Measurements from ENCODE around the gene ADAMTS3. TPM values are rescaled to one million over a fixed set of nuclear protein-coding genes. Genes with fewer than 3 reads are reported as not detected.

The ADAMTS3 gene
- polyA plus RNA-seq, 1 donor (not counting 4 experiments of a cell fraction or from before 2014, with no cell fraction given): 0.09 TPM

GRCh38 chr4:72577211-72577610 is 8.2 kb upstream of the ADAMTS3 start:
- no peaks in the 10 kb centered on the region for H3K9me3 ChIP-seq (ENCODE audit: control insufficient read depth, low read depth, low read length)
- no peaks in the 10 kb centered on the region for H3K27me3 ChIP-seq (ENCODE audit: control insufficient read depth, extremely low read depth, insufficient read depth, low read length)
- dilution Hi-C loops (cut with MboI; ENCODE audit: extremely low pct_ligation_motif_present, low sequenced_read_pairs): no loop called here
- H3K36me3 ChIP-seq (ENCODE audit: control insufficient read depth in 2 of 2, extremely low read depth in 1 of 2, insufficient read depth in 2 of 2, low read length in 2 of 2): no peaks in the 10 kb centered on the region
- DNase-seq (ENCODE audit: low read depth, low spot score) (no peak), FAIRE-seq (no peak)
- no peak overlapping the region for H3K4me2 ChIP-seq (ENCODE audit: control insufficient read depth, extremely low read depth, insufficient read depth, low read depth, low read length)
- H3K27ac ChIP-seq (ENCODE audit: control insufficient read depth, insufficient read depth, low read length): no peak overlapping the region
- no peaks in the 10 kb centered on the region for H3K79me2 ChIP-seq (ENCODE audit: control insufficient read depth, insufficient read depth, low read length)
- no peaks in the 10 kb centered on the region for H3K4me1 ChIP-seq (ENCODE audit: control insufficient read depth, extremely low read depth, insufficient read depth, low read length)
- no peaks in the 10 kb centered on the region for H4K20me1 ChIP-seq (ENCODE audit: control insufficient read depth, extremely low read depth, insufficient read depth, low read length)
- H2AFZ ChIP-seq (ENCODE audit: control insufficient read depth, low read length): no peak overlapping the region
- no peaks in the 10 kb centered on the region for H3K9me1 ChIP-seq (ENCODE audit: control insufficient read depth, extremely low read depth, insufficient read depth, low read length)
- TF ChIP-seq EZH2 (IDR thresholded peaks at IDR 0.05; ENCODE audit: low read length) (no peak), CTCF (optimal IDR thresholded peaks at IDR 0.05 in 1 of 3, IDR thresholded peaks at IDR 0.05 in 1 of 3, conservative IDR thresholded peaks at IDR 0.05 in 1 of 3; ENCODE audit: extremely low read depth in 1 of 3, insufficient read depth in 2 of 3, low read length in 3 of 3) (no peak)
- no peak overlapping the region for H3K9ac ChIP-seq (ENCODE audit: control insufficient read depth, extremely low read depth, insufficient read depth, low read length)
- no peak overlapping the region for H3K4me3 ChIP-seq (ENCODE audit: control insufficient read depth in 2 of 3, extremely low read depth in 1 of 3, insufficient read depth in 2 of 3, low read depth in 1 of 3, low read length in 3 of 3)

DNA sequence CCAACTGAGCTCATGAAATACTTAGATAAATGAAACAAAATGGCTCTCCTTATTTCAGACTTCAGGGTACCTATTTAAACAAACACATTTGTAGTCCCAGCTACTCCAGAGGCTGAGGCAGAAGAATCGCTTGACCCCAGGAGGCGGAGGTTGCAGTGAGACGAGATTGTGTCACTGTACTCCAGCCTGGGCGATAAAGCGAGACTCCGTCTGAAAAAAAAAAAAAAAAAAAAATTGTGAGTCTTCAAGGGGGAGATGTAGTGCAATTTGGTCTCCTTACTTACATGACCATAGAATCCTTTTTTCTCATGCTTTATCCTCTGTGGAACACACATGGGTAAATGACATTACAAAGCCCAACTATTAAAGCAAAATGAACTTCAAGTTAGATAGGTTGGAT is 2.3 kb upstream of the ADAMTS3 start:
- DNase-seq (ENCODE audit: low read depth, low spot score): no peak
- peaks cover 11% of the 10 kb centered on the region for H3K27me3 ChIP-seq (ENCODE audit: control insufficient read depth, extremely low read depth, insufficient read depth, low read length)
- H3K9ac ChIP-seq (ENCODE audit: control insufficient read depth, extremely low read depth, insufficient read depth, low read length): no peak overlapping the region
- no peaks in the 10 kb centered on the region for H3K9me1 ChIP-seq (ENCODE audit: control insufficient read depth, extremely low read depth, insufficient read depth, low read length)
- H3K4me3 ChIP-seq (ENCODE audit: control insufficient read depth in 2 of 3, extremely low read depth in 1 of 3, insufficient read depth in 2 of 3, low read depth in 1 of 3, low read length in 3 of 3): no peak overlapping the region
- no peak overlapping the region for H3K27ac ChIP-seq (ENCODE audit: control insufficient read depth, insufficient read depth, low read length)
- no peaks in the 10 kb centered on the region for H3K36me3 ChIP-seq (ENCODE audit: control insufficient read depth in 2 of 2, extremely low read depth in 1 of 2, insufficient read depth in 2 of 2, low read length in 2 of 2)
- H3K79me2 ChIP-seq (ENCODE audit: control insufficient read depth, insufficient read depth, low read length): no peaks in the 10 kb centered on the region
- no peak overlapping the region for H3K4me2 ChIP-seq (ENCODE audit: control insufficient read depth, extremely low read depth, insufficient read depth, low read depth, low read length)
- no peak overlapping the region for H2AFZ ChIP-seq (ENCODE audit: control insufficient read depth, low read length)
- dilution Hi-C loops (cut with MboI; ENCODE audit: extremely low pct_ligation_motif_present, low sequenced_read_pairs): no loop called here
- peaks cover 3% of the 10 kb centered on the region for H3K4me1 ChIP-seq (ENCODE audit: control insufficient read depth, extremely low read depth, insufficient read depth, low read length)
- no peak for TF ChIP-seq EZH2 (IDR thresholded peaks at IDR 0.05; ENCODE audit: low read length)
- no peak for TF ChIP-seq CTCF (optimal IDR thresholded peaks at IDR 0.05 in 1 of 3, IDR thresholded peaks at IDR 0.05 in 1 of 3, conservative IDR thresholded peaks at IDR 0.05 in 1 of 3; ENCODE audit: extremely low read depth in 1 of 3, insufficient read depth in 2 of 3, low read length in 3 of 3)
- no peak for FAIRE-seq
- H4K20me1 ChIP-seq (ENCODE audit: control insufficient read depth, extremely low read depth, insufficient read depth, low read length): no peaks in the 10 kb centered on the region
- H3K9me3 ChIP-seq (ENCODE audit: control insufficient read depth, low read depth, low read length): no peaks in the 10 kb centered on the region

Measured in keratinocyte (primary cell).